ENCODE data around the gene PEX10. TPM values are rescaled to one million over a fixed set of nuclear protein-coding genes. Genes with fewer than 3 reads are reported as not detected.

Gene PEX10
- total RNA-seq, 1 experiment from 2014 or later: 23.3 TPM

GRCh38 chr1:2404890-2405511 is 7.4 kb downstream of the PEX10 start:
- DNase-seq (ENCODE audit: low read depth): no peak

DNA sequence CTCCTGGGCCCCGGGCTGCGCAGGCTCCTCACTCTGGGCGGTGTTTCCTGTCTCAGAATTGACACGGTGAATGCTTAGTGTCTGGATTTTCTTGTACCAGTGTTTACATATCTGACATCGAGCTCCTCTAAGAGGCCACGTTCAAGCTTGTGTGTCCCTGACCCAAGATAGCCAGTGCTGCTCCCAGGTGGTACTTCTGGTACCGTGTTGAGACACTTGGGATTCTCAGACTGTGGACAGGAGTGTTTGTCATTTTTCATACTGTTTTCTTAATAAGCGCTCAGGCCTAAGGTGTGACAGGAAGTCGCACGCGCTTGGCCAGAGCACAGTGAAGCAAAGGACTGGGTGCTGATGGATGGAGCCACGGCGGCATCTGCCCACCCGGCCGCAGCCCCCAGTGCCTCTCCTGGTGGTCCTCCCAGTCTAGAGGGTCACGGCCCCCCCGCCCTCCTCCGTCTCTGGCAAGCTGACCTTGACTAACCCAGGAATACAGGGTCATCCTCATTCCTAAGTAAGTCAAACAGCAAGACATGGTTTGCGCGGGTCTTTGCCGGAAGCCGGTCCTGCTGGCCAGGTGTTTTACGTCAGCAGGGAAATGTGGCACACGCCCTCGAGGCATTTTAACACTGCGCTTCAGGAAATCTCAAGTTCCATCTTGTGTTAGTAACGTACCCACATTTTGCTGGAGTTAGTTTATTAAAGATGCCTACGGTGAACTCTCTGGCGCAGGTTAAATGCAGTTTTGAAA is 8.0 kb downstream of the PEX10 start:
- no peak for DNase-seq (ENCODE audit: low read depth)

DNA sequence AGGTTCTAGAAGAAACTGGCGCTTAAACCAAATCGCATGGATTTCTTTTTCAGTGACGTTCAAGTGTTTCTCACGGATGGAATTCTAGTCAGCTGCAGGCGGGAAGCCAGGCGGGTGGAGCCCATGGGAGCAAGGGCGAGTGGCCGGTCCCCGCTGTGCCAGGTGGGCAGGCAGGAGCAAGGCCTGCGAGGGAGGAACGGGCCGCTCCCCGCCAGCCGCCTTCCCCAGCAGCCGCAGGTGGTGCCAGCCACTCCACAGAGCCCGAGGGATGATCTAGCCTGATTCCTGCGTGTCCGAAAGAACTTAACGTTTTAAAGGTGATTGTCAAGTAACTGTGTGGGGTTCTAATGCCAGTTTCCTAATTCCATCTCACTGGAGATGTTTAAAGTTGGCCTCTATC is 9.1 kb downstream of the PEX10 start:
- DNase-seq (ENCODE audit: low read depth): no peak

GRCh38 chr1:2402420-2402819 is 9.9 kb downstream of the PEX10 start:
- no peak for DNase-seq (ENCODE audit: low read depth)

- no peak for DNase-seq (ENCODE audit: low read depth)
Observed at GRCh38 chr1:2400950-2401649, 11.3 kb downstream of the PEX10 start.

DNA sequence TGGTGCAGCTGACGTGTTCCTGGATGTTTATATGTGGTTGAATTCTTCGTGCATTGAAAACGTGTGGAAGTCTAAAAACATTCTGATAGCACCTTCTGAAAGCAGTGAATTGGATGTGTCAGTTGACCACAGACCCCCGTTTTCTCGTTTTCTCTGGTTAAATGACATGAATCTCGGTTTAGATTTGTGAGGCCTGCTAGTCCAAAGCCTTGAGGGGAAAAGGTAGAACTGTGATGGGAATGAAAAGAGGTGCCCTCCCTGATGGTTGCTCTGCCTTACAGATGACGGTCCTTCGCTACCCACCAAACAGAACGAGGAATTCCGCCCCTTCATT is 11.8 kb downstream of the PEX10 start:
- DNase-seq (ENCODE audit: low read depth): no peak

DNA sequence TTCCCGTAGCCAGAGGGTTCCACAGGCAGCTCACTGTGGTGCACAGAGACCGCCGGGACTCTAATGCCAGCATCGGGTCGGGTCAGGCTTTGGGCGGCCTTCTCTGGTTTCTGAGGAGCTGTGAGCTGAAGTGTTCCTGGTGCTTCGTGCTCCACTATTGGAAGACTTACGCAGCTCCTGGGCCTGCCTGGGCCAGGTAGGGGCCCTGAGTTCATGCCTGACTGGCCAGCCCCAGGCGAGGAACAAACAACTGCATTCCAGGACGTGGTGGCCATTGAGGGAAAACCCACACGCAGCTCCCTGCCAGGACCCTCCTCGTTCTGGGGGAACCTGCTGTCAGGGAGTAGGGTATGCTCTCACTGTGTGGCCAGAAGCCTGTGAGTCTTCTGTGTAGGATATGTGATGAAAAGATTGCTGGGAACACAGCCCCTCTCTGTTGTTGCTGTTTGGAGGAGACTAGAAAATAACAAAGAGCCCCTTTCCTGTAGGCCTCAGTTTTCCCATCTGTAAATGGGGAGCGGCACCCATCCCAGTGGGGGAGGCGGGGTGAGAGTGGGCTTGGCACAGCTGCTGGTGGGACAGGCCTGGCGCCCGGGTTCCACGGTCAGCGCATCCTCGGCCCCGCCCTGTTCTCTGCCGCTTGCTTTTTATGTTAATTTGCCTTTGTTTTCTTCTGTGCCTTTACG is 12.3 kb downstream of the PEX10 start:
- no peak for DNase-seq (ENCODE audit: low read depth)

- DNase-seq (ENCODE audit: low read depth): no peak
Observed at GRCh38 chr1:2398871-2399270, 13.5 kb downstream of the PEX10 start.

GRCh38 chr1:2397007-2397679 is 15.2 kb downstream of the PEX10 start:
- no peak for DNase-seq (ENCODE audit: low read depth)

DNA sequence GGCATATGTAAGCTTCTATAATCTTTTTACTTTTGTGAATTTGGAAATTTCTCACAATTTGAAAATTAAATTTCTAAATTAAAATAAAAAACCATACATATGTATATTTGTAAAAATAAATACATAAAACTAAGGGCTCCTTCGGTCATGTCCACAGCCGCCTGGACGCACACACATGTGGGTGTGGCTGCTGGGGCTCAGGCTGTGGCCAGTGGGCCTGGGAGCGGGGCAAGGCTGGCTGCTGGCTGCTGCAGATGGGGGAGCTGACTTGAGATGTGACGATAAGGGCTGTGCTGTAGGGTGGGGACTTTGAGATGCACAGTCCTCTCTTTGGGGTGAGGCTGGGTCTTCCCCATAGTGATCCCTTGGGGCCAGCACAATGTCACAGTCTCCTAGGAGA is 15.9 kb downstream of the PEX10 start:
- DNase-seq (ENCODE audit: low read depth): no peak

GRCh38 chr1:2396059-2396458 is 16.3 kb downstream of the PEX10 start:
- DNase-seq (ENCODE audit: low read depth): no peak

- DNase-seq (ENCODE audit: low read depth): no peak
Observed at GRCh38 chr1:2395245-2395644, 17.1 kb downstream of the PEX10 start.

- no peak for DNase-seq (ENCODE audit: low read depth)
Observed at GRCh38 chr1:2394761-2395160, 17.6 kb downstream of the PEX10 start.

DNA sequence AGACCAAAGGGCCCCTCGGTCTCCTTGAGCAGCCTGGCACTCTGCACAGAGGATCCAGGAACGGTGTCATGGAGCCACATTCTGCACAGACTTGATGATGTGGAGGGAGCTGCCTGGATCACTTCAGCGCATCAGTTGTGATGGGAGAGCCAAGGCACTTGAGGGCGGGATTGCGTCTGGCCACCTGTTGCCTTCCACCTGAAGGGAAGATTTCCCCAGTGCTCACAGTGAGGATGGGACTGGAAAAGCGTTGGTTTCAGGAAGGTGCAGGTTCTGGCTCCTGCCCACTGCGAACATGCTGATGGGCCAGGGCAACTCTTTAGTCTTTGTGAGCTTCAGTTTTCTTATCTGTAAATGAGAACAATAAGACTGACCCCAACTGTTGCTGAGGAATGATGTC is 18.1 kb downstream of the PEX10 start:
- no peak for DNase-seq (ENCODE audit: low read depth)

GRCh38 chr1:2393471-2393877 is 18.9 kb downstream of the PEX10 start:
- DNase-seq (ENCODE audit: low read depth): no peak

DNA sequence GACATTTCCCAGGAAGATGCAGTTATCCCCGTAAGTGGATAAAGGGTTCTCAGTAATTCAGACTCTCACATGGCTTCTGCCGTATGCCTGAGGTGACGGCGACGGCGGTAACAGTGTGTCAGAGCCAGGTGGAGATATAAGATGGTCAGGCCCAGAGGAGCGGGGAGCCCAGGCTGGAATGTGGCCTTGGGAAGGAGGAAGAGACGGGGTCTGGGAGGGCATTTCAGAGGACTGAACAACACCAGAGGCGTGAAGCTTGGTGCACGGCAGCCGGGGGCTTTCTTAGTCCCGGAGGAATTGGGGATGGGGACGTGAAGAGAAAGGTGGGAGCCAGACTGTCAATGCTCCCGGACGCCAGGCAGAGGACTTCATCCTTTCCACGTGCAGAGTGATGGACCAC is 19.7 kb downstream of the PEX10 start:
- DNase-seq (ENCODE audit: low read depth): no peak

DNA sequence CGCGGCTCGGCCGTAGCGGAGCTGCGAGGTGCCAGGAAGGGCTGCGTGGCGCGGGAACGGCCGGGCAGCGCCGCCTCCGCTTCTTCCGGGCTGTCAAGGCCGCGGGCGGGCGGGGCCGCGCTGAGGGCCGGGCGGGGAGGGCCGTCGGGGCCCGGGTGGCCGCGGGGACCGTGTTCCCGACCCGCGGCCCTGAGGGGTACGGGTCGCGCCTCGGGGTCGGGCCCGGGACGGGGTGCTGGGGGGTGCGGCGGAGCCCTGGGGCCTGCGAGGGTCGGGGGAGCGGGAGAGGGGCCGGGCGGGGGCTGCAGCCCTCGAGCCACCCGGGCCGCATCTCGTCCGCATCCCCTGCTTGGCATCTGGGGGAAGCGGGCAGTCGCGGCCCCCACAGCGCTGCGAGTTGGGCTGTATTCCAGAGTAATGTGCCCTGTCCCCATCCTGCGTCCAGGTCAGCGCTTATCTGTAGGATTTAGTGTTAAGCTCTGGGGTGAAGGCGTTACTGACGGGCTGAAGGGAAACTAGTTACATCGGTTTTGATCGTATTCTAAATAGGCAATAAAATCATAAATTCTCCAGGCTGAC is 20.3 kb downstream of the PEX10 start:
- no peak for DNase-seq (ENCODE audit: low read depth)

GRCh38 chr1:2391041-2391930 is 21.1 kb downstream of the PEX10 start, which contains the start of the genes MORN1 and RER1:
Gene MORN1 (minus strand): TSS chr1:2391554. CDS start chr1:2391533, 21 bp downstream.
Gene RER1 (plus strand): TSS chr1:2391841. CDS start chr1:2395791, 3,950 bp downstream.
- DNase-seq (ENCODE audit: low read depth): peak; percentile 98

GRCh38 chr1:2389644-2390043 is 22.7 kb downstream of the PEX10 start:
- no peak for DNase-seq (ENCODE audit: low read depth)
